ENCODE measurements around the gene CERK. TPM values are rescaled to one million over a fixed set of nuclear protein-coding genes. Genes with fewer than 3 reads are reported as not detected.

The CERK gene
- total and polyA plus RNA-seq, 7 donors: 23.9 to 45.5 (median 28.2) TPM

GRCh38 chr22:46708766-46709330, 29.2 kb downstream of the CERK start:
- no peaks in the 10 kb centered on the region for H3K9me3 ChIP-seq
- no peak for DNase-seq
- 88 to 95% methylated on average over 17 of the region's 17 CpGs for WGBS, 2 donors
- H3K27me3 ChIP-seq: no peaks in the 10 kb centered on the region
- H3K36me3 ChIP-seq: peaks cover 17 to 83% (median 34%) of the 10 kb centered on the region in 4 donors
- H3K4me3 ChIP-seq: no peak overlapping the region
- intact Hi-C loops (cut with DNase I): no loop called here
- peaks cover 0 to under 1% (median 0%) of the 10 kb centered on the region in 4 donors for H3K4me1 ChIP-seq
- TF ChIP-seq POLR2A (IDR thresholded peaks at IDR 0.05) (no peak), EP300 (IDR thresholded peaks at IDR 0.05) (no peak), POLR2AphosphoS5 (IDR thresholded peaks at IDR 0.05) (no peak), CTCF (IDR thresholded peaks at IDR 0.05) (no peak)
- H3K27ac ChIP-seq: no peak overlapping the region

GRCh38 chr22:46707827-46708570, 30.1 kb downstream of the CERK start:
- intact Hi-C loops (cut with DNase I): no loop called here
- 95 to 96% methylated on average over 32 of the region's 32 CpGs for WGBS, 2 donors
- H3K27me3 ChIP-seq: no peaks in the 10 kb centered on the region

GRCh38 chr22:46707305-46707704, 30.7 kb downstream of the CERK start:
- H3K27me3 ChIP-seq: no peaks in the 10 kb centered on the region
- no peak for TF ChIP-seq POLR2A (IDR thresholded peaks at IDR 0.05)
- TF ChIP-seq CTCF (IDR thresholded peaks at IDR 0.05): no peak
- no peak for TF ChIP-seq EP300 (IDR thresholded peaks at IDR 0.05)
- no peak for TF ChIP-seq POLR2AphosphoS5 (IDR thresholded peaks at IDR 0.05)
- intact Hi-C loops (cut with DNase I): no loop called here
- H3K9me3 ChIP-seq: no peaks in the 10 kb centered on the region
- no peak overlapping the region for H3K27ac ChIP-seq
- no peak overlapping the region for H3K4me3 ChIP-seq
- H3K36me3 ChIP-seq: peaks cover 17 to 96% (median 34%) of the 10 kb centered on the region in 4 donors
- 92% methylated on average over 13 of the region's 13 CpGs for WGBS, 2 donors
- H3K4me1 ChIP-seq: no peaks in the 10 kb centered on the region
- no peak for DNase-seq

More at GRCh38 chr22:46707827-46708570, 30.1 kb downstream of the CERK start:
- H3K4me1 ChIP-seq: no peaks in the 10 kb centered on the region
- H3K36me3 ChIP-seq: peaks cover 17 to 91% (median 34%) of the 10 kb centered on the region in 4 donors
- no peak overlapping the region for H3K27ac ChIP-seq
- no peaks in the 10 kb centered on the region for H3K9me3 ChIP-seq
- DNase-seq: no peak
- TF ChIP-seq POLR2AphosphoS5 (IDR thresholded peaks at IDR 0.05): no peak
- no peak for TF ChIP-seq EP300 (IDR thresholded peaks at IDR 0.05)
- TF ChIP-seq CTCF (IDR thresholded peaks at IDR 0.05): no peak
- TF ChIP-seq POLR2A (IDR thresholded peaks at IDR 0.05): no peak
- H3K4me3 ChIP-seq: no peak overlapping the region

- intact Hi-C loops (cut with DNase I): no loop called here
- TF ChIP-seq CTCF (IDR thresholded peaks at IDR 0.05) (no peak), POLR2AphosphoS5 (IDR thresholded peaks at IDR 0.05) (no peak), POLR2A (IDR thresholded peaks at IDR 0.05) (no peak), EP300 (IDR thresholded peaks at IDR 0.05) (no peak)
- peaks cover 23 to 94% (median 40%) of the 10 kb centered on the region in 4 donors for H3K36me3 ChIP-seq
- DNase-seq: no peak
- no peaks in the 10 kb centered on the region for H3K9me3 ChIP-seq
- H3K27me3 ChIP-seq: no peaks in the 10 kb centered on the region
- H3K27ac ChIP-seq: no peak overlapping the region
- H3K4me1 ChIP-seq: no peaks in the 10 kb centered on the region
- no peak overlapping the region for H3K4me3 ChIP-seq
- WGBS, 2 donors: 97% methylated on average over 12 of the region's 12 CpGs
Observed at GRCh38 chr22:46706060-46706459, 32.0 kb downstream of the CERK start.
